Mesenchymal stem cell (in vitro differentiated cells and primary cell): ENCODE measurements around the gene TUT1.

ENCODE experiments used
- DNase-seq: peaks from one replicate; pipeline ENCODE4 v3.0.0-alpha.2; 2013
- H2AFZ ChIP-seq: one replicate; pipeline ENCODE4 v1.6.1; 2013; ENCODE audit warnings: low read depth, mild to moderate bottlenecking, control low read depth, inconsistent platforms, low read length, moderate library complexity
- H2AK5ac ChIP-seq: 2 replicates; pipeline ENCODE4 v1.6.1; 2013; ENCODE audit warnings: low read length, moderate library complexity, mild to moderate bottlenecking, inconsistent platforms; ENCODE audit not compliant: severe bottlenecking
- H2BK120ac ChIP-seq: one replicate; pipeline ENCODE4 v1.6.1; 2013; ENCODE audit warnings: low read depth, mild to moderate bottlenecking, inconsistent platforms, low read length, moderate library complexity
- H2BK12ac ChIP-seq, 2 experiments: one replicate each; pipeline ENCODE4 v1.6.1; 2013; ENCODE audit warnings: inconsistent platforms in 2 of 2, low read length in 2 of 2, mild to moderate bottlenecking in 2 of 2, moderate library complexity in 2 of 2, control low read depth in 1 of 2
- H2BK15ac ChIP-seq: one replicate; pipeline ENCODE4 v1.6.1; 2013; ENCODE audit warnings: mild to moderate bottlenecking, low read depth, inconsistent platforms; ENCODE audit not compliant: poor library complexity, severe bottlenecking
- H2BK5ac ChIP-seq: 2 replicates; pipeline ENCODE4 v1.6.1; 2013; ENCODE audit warnings: low read depth, mild to moderate bottlenecking, low read length, control low read depth, inconsistent platforms; ENCODE audit not compliant: poor library complexity, severe bottlenecking
- H3K14ac ChIP-seq, 2 experiments: one replicate each; pipeline ENCODE4 v1.6.1; 2013; ENCODE audit warnings: inconsistent platforms in 2 of 2, low read length in 2 of 2, control low read depth in 1 of 2, mild to moderate bottlenecking in 1 of 2, moderate library complexity in 1 of 2
- H3K18ac ChIP-seq, 2 experiments: one replicate each; pipeline ENCODE4 v1.6.1; 2013; ENCODE audit warnings: inconsistent platforms in 2 of 2, low read length in 2 of 2, control low read depth in 1 of 2, low read depth in 1 of 2, mild to moderate bottlenecking in 1 of 2
- H3K23ac ChIP-seq, 2 experiments: one replicate each; pipeline ENCODE4 v1.6.1; 2013; ENCODE audit warnings: inconsistent platforms in 2 of 2, low read length in 2 of 2, mild to moderate bottlenecking in 2 of 2, moderate library complexity in 2 of 2, control low read depth in 1 of 2
- H3K27ac ChIP-seq: 2 replicates; pipeline ENCODE4 v1.5.1; 2013; ENCODE audit warnings: mild to moderate bottlenecking, moderate library complexity, low read length, control low read depth, inconsistent platforms; ENCODE audit not compliant: poor library complexity, severe bottlenecking
- H3K27me3 ChIP-seq, 2 experiments: 2 replicates each; pipeline versions ENCODE4 v1.6.1 to v1.7.0; 2013; ENCODE audit warnings: low read length in 2 of 2, mild to moderate bottlenecking in 2 of 2, moderate library complexity in 2 of 2, control low read depth in 1 of 2, inconsistent platforms in 1 of 2; ENCODE audit not compliant: control insufficient read depth in 1 of 2, insufficient read depth in 1 of 2
- H3K36me3 ChIP-seq, 2 experiments: 2 replicates each; pipeline versions ENCODE4 v1.6.1 to v1.7.0; 2013; ENCODE audit warnings: low read length in 2 of 2, control low read depth in 1 of 2, inconsistent platforms in 1 of 2, low read depth in 1 of 2, mild to moderate bottlenecking in 1 of 2; ENCODE audit not compliant: insufficient read depth in 2 of 2, control insufficient read depth in 1 of 2
- H3K4ac ChIP-seq, 2 experiments: one replicate each; pipeline ENCODE4 v1.6.1; 2013; ENCODE audit warnings: inconsistent platforms in 2 of 2, low read length in 2 of 2, mild to moderate bottlenecking in 2 of 2, moderate library complexity in 2 of 2, control low read depth in 1 of 2, low read depth in 1 of 2
- H3K4me1 ChIP-seq: 2 replicates; pipeline ENCODE4 v1.6.1; 2013; ENCODE audit warnings: low read depth, low read length, control low read depth; ENCODE audit not compliant: control insufficient read depth, insufficient read depth
- H3K4me2 ChIP-seq: 2 replicates; pipeline ENCODE4 v1.6.1; 2013; ENCODE audit warnings: low read length, mild to moderate bottlenecking, inconsistent platforms; ENCODE audit not compliant: poor library complexity, severe bottlenecking
- H3K4me3 ChIP-seq, 2 experiments: 2 replicates each; pipeline versions ENCODE4 v1.5.1 to v1.7.0; 2013; ENCODE audit warnings: low read length in 2 of 2, mild to moderate bottlenecking in 2 of 2, control low read depth in 1 of 2, low read depth in 1 of 2; ENCODE audit not compliant: insufficient read depth in 1 of 2
- H3K79me1 ChIP-seq: replicated peaks from 2 replicates; pipeline ENCODE4 v1.6.1; 2013; ENCODE audit warnings: mild to moderate bottlenecking, control low read depth, low read length, inconsistent platforms; ENCODE audit not compliant: poor library complexity, severe bottlenecking
- H3K9ac ChIP-seq: 2 replicates; pipeline ENCODE4 v1.7.0; 2013; ENCODE audit warnings: mild to moderate bottlenecking, low read length, moderate library complexity
- H3K9me3 ChIP-seq: 2 replicates; pipeline ENCODE4 v1.7.0; 2013; ENCODE audit warnings: mild to moderate bottlenecking, low read length; ENCODE audit not compliant: control insufficient read depth
- H4K8ac ChIP-seq: one replicate; pipeline ENCODE4 v1.6.1; 2013; ENCODE audit warnings: inconsistent platforms, mild to moderate bottlenecking, low read length, moderate library complexity
- H4K91ac ChIP-seq: one replicate; pipeline ENCODE4 v1.6.1; 2013; ENCODE audit warnings: mild to moderate bottlenecking, low read length, inconsistent platforms
- whole genome bisulfite sequencing: methylation state at CpG from one replicate; pipeline ENCODE4 v1.1.7; 2013; ENCODE audit warnings: mixed read lengths; 5-methylcytosine and 5-hydroxymethylcytosine counted together

Gene TUT1

DNA sequence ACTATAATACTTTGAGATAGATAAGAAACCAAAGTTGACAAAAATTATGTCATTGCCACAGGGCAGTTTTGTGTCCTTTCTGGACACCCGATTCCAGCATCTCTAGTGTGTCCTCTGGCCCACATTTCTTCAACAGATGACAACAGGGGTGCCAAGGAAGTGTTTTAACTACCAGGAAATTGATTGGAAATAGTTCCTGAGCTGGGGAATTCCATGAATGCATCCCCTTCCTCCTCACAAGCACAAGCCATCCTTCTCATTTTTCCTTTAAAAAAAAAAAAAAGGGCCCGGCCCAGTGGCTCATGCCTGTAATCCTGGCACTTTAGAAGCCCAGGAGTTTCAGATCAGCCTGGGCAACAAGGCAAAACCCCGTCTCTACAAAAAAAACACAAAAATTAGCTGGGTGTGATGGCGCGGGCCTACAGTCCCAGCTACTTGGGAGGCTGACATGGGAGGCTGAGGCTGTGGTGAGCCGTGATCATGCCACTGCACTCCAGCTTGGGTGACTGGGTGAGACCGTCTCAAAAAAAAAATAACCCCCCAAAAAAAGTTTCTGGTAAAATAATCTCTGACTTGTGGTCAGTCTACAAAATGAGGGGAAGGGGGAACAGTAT, 31.3 kb upstream of the TUT1 start:
- Histone ChIP-seq H2BK5ac (peak overlapping the region; percentile 37), H3K79me1 (no peaks in the 10 kb centered on the region), H3K14ac (no peak overlapping the region), H3K18ac (peak overlapping the region in 1 of 2 experiments; percentile 69), H3K27me3 (no peaks in the 10 kb centered on the region), H2AFZ (no peak overlapping the region), H3K4me3 (peak overlapping the region in 1 of 2 experiments; percentile 90), H3K9ac (peak overlapping the region; percentile 91), H4K8ac (peak overlapping the region; percentile 68), H2AK5ac (peak overlapping the region; percentile 61), H3K9me3 (no peaks in the 10 kb centered on the region), H2BK120ac (no peak overlapping the region), H3K4me1 (peaks cover 3% of the 10 kb centered on the region), H4K91ac (no peak overlapping the region), H2BK15ac (no peak overlapping the region), H3K4ac (peak overlapping the region in 1 of 2 experiments; percentile 51), H3K23ac (no peak overlapping the region), H2BK12ac (no peak overlapping the region), H3K27ac (peak overlapping the region; percentile 86), H3K36me3 (peaks cover 35 to 40% of the 10 kb centered on the region in 2 experiments), H3K4me2 (no peak overlapping the region)
- WGBS = 100% methylated on average over 3 of the region's 7 CpGs
- DNase-seq = no peak

- Histone ChIP-seq H3K9ac (peak within 1 kb of the TSS; percentile 91), H3K18ac (peak within 1 kb of the TSS; percentile 76 to 85), H3K4me3 (peak within 1 kb of the TSS; percentile 59 to 90), H3K9me3 (no peaks in the 10 kb centered on the region), H4K91ac (no peak within 1 kb of the TSS), H2BK12ac (peak within 1 kb of the TSS in 1 of 2 experiments; percentile 60), H3K4me2 (peak within 1 kb of the TSS; percentile 67), H2BK120ac (no peak within 1 kb of the TSS), H3K79me1 (peaks cover 5% of the 10 kb centered on the region), H2AFZ (no peak within 1 kb of the TSS), H3K27me3 (no peaks in the 10 kb centered on the region), H3K27ac (peak within 1 kb of the TSS; percentile 86), H3K23ac (no peak within 1 kb of the TSS), H3K4me1 (peaks cover 3% of the 10 kb centered on the region), H3K14ac (peak within 1 kb of the TSS in 1 of 2 experiments; percentile 61), H2BK15ac (peak within 1 kb of the TSS; percentile 85), H2AK5ac (peak within 1 kb of the TSS; percentile 85), H2BK5ac (peak within 1 kb of the TSS; percentile 37), H4K8ac (peak within 1 kb of the TSS; percentile 86), H3K4ac (peak within 1 kb of the TSS; percentile 42 to 73), H3K36me3 (peaks cover 35 to 42% of the 10 kb centered on the region in 2 experiments)
- 3% methylated on average over 76 of the region's 77 CpGs for WGBS
- DNase-seq = peak; percentile 98
Observed at GRCh38 chr11:62621567-62622470, 30.5 kb upstream of the TUT1 start, which contains the start of gene B3GAT3. Gene B3GAT3 (minus strand): TSS chr11:62621986. CDS start chr11:62621947, 39 bp downstream.

DNA sequence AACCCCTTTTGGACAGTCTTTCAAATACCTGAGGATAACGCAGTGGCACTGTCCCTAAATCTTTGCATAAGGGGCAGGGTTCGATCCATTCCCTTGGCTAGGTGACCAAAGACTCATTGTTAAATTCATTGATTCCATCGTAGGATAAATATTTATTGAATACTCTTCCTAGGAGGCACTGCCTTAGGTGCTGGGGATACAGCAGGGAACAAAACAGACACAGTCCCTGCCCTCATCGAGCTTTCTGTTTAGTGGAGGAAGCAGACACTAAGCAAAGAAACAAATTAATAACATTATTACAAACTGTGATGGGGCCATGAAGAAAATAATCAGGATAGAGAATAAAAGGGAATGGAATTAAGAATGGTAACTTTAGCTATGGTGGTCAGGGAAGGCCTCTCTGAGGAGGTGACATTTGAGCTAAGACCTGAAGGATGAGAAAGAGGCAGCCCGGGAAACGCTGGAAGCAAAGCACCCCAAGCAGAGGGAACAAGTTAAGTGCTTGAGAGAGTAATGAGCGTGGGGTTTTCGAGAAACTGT, 29.8 kb upstream of the TUT1 start:
- Histone ChIP-seq H2BK12ac (no peak overlapping the region), H2AK5ac (peak overlapping the region; percentile 85), H4K91ac (no peak overlapping the region), H3K9me3 (no peaks in the 10 kb centered on the region), H3K9ac (peak overlapping the region; percentile 91), H2BK5ac (no peak overlapping the region), H3K18ac (peak overlapping the region; percentile 5 to 85), H3K23ac (no peak overlapping the region), H2BK120ac (no peak overlapping the region), H3K4me3 (peak overlapping the region; percentile 59 to 90), H3K79me1 (peaks cover 6% of the 10 kb centered on the region), H3K4me1 (peaks cover 3% of the 10 kb centered on the region), H3K36me3 (peaks cover 35 to 42% of the 10 kb centered on the region in 2 experiments), H2AFZ (no peak overlapping the region), H3K4me2 (peak overlapping the region; percentile 44), H3K4ac (peak overlapping the region; percentile 42 to 73), H2BK15ac (no peak overlapping the region), H3K27me3 (no peaks in the 10 kb centered on the region), H3K14ac (peak overlapping the region in 1 of 2 experiments; percentile 61), H3K27ac (peak overlapping the region; percentile 53), H4K8ac (no peak overlapping the region)
- no peak for DNase-seq
- WGBS = 40% methylated on average over 7 of the region's 8 CpGs
